Testis (tissue), 2 donors: ENCODE data around the gene PCNX1.

Source experiments
- CTCF ChIP-seq, 3 experiments: fragments of 450-650 bp in 2 of 3; fragments of 200-600 bp in 1 of 3; sonication (generic) in 1 of 3; IDR thresholded peaks; one replicate each; pipeline ENCODE4 v1.5.1; 2016 to 2019; ENCODE audit warnings: antibody characterized with exemption in 3 of 3, mild to moderate bottlenecking in 2 of 3, moderate library complexity in 1 of 3
- POLR2A ChIP-seq: fragments of 450-650 bp; IDR thresholded peaks from one replicate; pipeline ENCODE4 v1.6.1; 2017; ENCODE audit warnings: antibody characterized with exemption, mild to moderate bottlenecking, moderate library complexity

- TF ChIP-seq POLR2A (no peak), CTCF (IDR thresholded peaks at IDR 0.05) (peak in 1 of 3 experiments; percentile 36)
Observed at GRCh38 chr14:71050227-71050823, 143.1 kb downstream of the PCNX1 start.
